ENCODE data around the gene UXS1. TPM values are rescaled to one million over a fixed set of nuclear protein-coding genes. Genes with fewer than 3 reads are reported as not detected.
"Not testable (repeated sequence)": the region's sequence is repeated elsewhere in the genome, so short reads cannot be mapped to it uniquely, and the experiment has no call there.

The UXS1 gene
- total RNA-seq, 3 donors from 2014 or later = 17.9 to 38.1 (median 30.5) TPM

- H3K27me3 ChIP-seq = no peaks in the 10 kb centered on the region
- TF ChIP-seq POLR2A (IDR thresholded peaks at IDR 0.05) = no peak
- TF ChIP-seq POLR2AphosphoS5 (IDR thresholded peaks at IDR 0.05) = no peak
- no peak for TF ChIP-seq CTCF (IDR thresholded peaks at IDR 0.05)
- no peak overlapping the region for H3K27ac ChIP-seq
- intact Hi-C loops (cut with DNase I; ENCODE audit: low total_unique reads) = no loop called here
- no peak overlapping the region for H3K4me3 ChIP-seq
- no peaks in the 10 kb centered on the region for H3K4me1 ChIP-seq
- no peaks in the 10 kb centered on the region for H3K36me3 ChIP-seq
- no peaks in the 10 kb centered on the region for H3K9me3 ChIP-seq
- no peak for DNase-seq (ENCODE audit: low spot score in 2 of 2)
These were observed 54.7 kb downstream of the UXS1 start for GRCh38 chr2:106139238-106139935.

- Histone ChIP-seq H3K4me1 (no peaks in the 10 kb centered on the region), H3K9me3 (no peaks in the 10 kb centered on the region), H3K27ac (no peak overlapping the region), H3K4me3 (no peak overlapping the region), H3K36me3 (no peaks in the 10 kb centered on the region), H3K27me3 (no peaks in the 10 kb centered on the region)
- TF ChIP-seq POLR2AphosphoS5 (IDR thresholded peaks at IDR 0.05) (no peak), CTCF (IDR thresholded peaks at IDR 0.05) (no peak), POLR2A (IDR thresholded peaks at IDR 0.05) (no peak)
- intact Hi-C loops (cut with DNase I; ENCODE audit: low total_unique reads) = no loop called here
- no peak for DNase-seq (ENCODE audit: low spot score in 2 of 2)
These were observed 55.4 kb downstream of the UXS1 start for GRCh38 chr2:106138543-106139237.

- Histone ChIP-seq H3K9me3 (no peaks in the 10 kb centered on the region), H3K4me1 (no peaks in the 10 kb centered on the region), H3K4me3 (no peak overlapping the region), H3K36me3 (no peaks in the 10 kb centered on the region), H3K27ac (no peak overlapping the region), H3K27me3 (no peaks in the 10 kb centered on the region)
- DNase-seq (ENCODE audit: low spot score in 2 of 2) = no peak
- TF ChIP-seq CTCF (IDR thresholded peaks at IDR 0.05) = no peak
- intact Hi-C loops (cut with DNase I; ENCODE audit: low total_unique reads) = no loop called here
These were observed 56.2 kb downstream of the UXS1 start for GRCh38 chr2:106137731-106138521.

GRCh38 chr2:106131192-106131591, 62.9 kb downstream of the UXS1 start:
- not testable (repeated sequence) for H3K9me3 ChIP-seq; H3K4me1 ChIP-seq; H3K36me3 ChIP-seq; H3K27ac ChIP-seq; DNase-seq (ENCODE audit: low spot score in 2 of 2); H3K27me3 ChIP-seq
- peak overlapping the region in 2 of 3 donors; percentile 26 to 28 for H3K4me3 ChIP-seq
- intact Hi-C loops (cut with DNase I; ENCODE audit: low total_unique reads) = loop anchor here (5.0 kb wide), 1 partner anchor 514 kb away; no protein-coding TSS in a partner anchor

- peak overlapping the region; percentile 8 to 33 for H3K27ac ChIP-seq
- H3K4me3 ChIP-seq = peak overlapping the region in 2 of 3 donors; percentile 26 to 28
- no peak for DNase-seq (ENCODE audit: low spot score in 2 of 2)
- intact Hi-C loops (cut with DNase I; ENCODE audit: low total_unique reads) = loop anchor here (5.0 kb wide), 1 partner anchor 513 kb away; no protein-coding TSS in a partner anchor
- TF ChIP-seq CTCF (IDR thresholded peaks at IDR 0.05) = no peak
- TF ChIP-seq POLR2AphosphoS5 (IDR thresholded peaks at IDR 0.05) = no peak
- no peak for TF ChIP-seq POLR2A (IDR thresholded peaks at IDR 0.05)
- H3K27me3 ChIP-seq = no peaks in the 10 kb centered on the region
- H3K4me1 ChIP-seq = no peaks in the 10 kb centered on the region
- no peaks in the 10 kb centered on the region for H3K36me3 ChIP-seq
- H3K9me3 ChIP-seq = no peaks in the 10 kb centered on the region
These were observed 63.7 kb downstream of the UXS1 start for GRCh38 chr2:106130251-106130998.
